GM12878 (cell line): Measurements from ENCODE around the gene ANKRD40CL. TPM values are rescaled to one million over a fixed set of nuclear protein-coding genes. Genes with fewer than 3 reads are reported as not detected.

Source experiments
- ATAC-seq: fragments of 200-7000 bp; cut with Tn5 transposase; 3 replicates; pipeline ENCODE4 v1.9.1; 2020; ENCODE audit warnings: mild to moderate bottlenecking, moderate library complexity
- BruUV-seq: library from RNA; stranded (reverse); fragments of 400-500 nt; replicated peaks from 2 replicates; lab custom pipeline; 2021; lab: Mats Ljungman, UMichigan
- CTCF ChIA-PET: fragments of 300-600 bp; sonication (Branson Sonifier 250); formaldehyde crosslinking; extraction: SDS; loops from one replicate; lab custom pipeline; 2021; ENCODE audit warnings: inconsistent platforms; lab: Yijun Ruan, JAX
- POLR2A ChIA-PET: fragments of 350-600 bp; formaldehyde crosslinking; extraction: SDS; loops from one replicate; lab custom pipeline; 2021; ENCODE audit warnings: inconsistent platforms; lab: Charles Lee
- RAD21 ChIA-PET: fragments of 300-600 bp; sonication (Branson Sonifier 250); formaldehyde crosslinking; loops from one replicate; lab custom pipeline; 2023; ENCODE audit warnings: antibody characterized with exemption; ENCODE audit not compliant: unreplicated experiment; lab: Charles Lee
- SMC1A ChIA-PET: fragments of 300-600 bp; sonication (Branson Sonifier 250); formaldehyde crosslinking; loops from one replicate; lab custom pipeline; 2023; ENCODE audit not compliant: unreplicated experiment, uncharacterized antibody; lab: Charles Lee
- DNase-seq: peaks from one replicate; pipeline ENCODE4 v3.0.0-alpha.2; 2011; ENCODE audit warnings: low read depth, low spot score
- FAIRE-seq: peaks from 3 replicates; lab custom pipeline; 2011; peaks lifted over from hg19 to GRCh38; lab: Jason Lieb, UNC
- H2AFZ ChIP-seq: 2 replicates; pipeline ENCODE4 v1.6.0; 2011; ENCODE audit warnings: low read depth, low read length, control low read depth; ENCODE audit not compliant: control insufficient read depth
- H3K27ac ChIP-seq: 2 replicates; pipeline ENCODE4 v1.5.1; 2011; ENCODE audit warnings: control low read depth; ENCODE audit not compliant: control insufficient read depth, insufficient read depth
- H3K27me3 ChIP-seq, 2 experiments: replicated peaks in 1 of 2; 2 replicates each; pipeline versions ENCODE4 v1.6.0 to v1.6.1; 2011; ENCODE audit warnings: low read length in 1 of 2; ENCODE audit not compliant: control insufficient read depth in 2 of 2, insufficient read depth in 2 of 2
- H3K36me3 ChIP-seq, 2 experiments: 2 replicates each; pipeline ENCODE4 v1.5.1; 2011; ENCODE audit warnings: low read length in 1 of 2; ENCODE audit not compliant: control insufficient read depth in 2 of 2, insufficient read depth in 2 of 2
- H3K4me1 ChIP-seq: 2 replicates; pipeline ENCODE4 v1.6.1; 2011; ENCODE audit warnings: mild to moderate bottlenecking, low read length, moderate library complexity, mixed read lengths; ENCODE audit not compliant: control insufficient read depth, insufficient read depth
- H3K4me2 ChIP-seq: 2 replicates; pipeline ENCODE4 v1.6.0; 2011; ENCODE audit warnings: control low read depth; ENCODE audit not compliant: control insufficient read depth, insufficient read depth
- H3K4me3 ChIP-seq: fragments of 200-600 bp; sonication (generic); 2 replicates; pipeline ENCODE4 v1.5.1; 2016
- H3K79me2 ChIP-seq: 2 replicates; pipeline ENCODE4 v1.6.0; 2011; ENCODE audit warnings: low read length; ENCODE audit not compliant: control insufficient read depth, insufficient read depth
- H3K9ac ChIP-seq: 2 replicates; pipeline ENCODE4 v1.8.0; 2011; ENCODE audit warnings: low read length, control low read depth, mixed read lengths; ENCODE audit not compliant: control insufficient read depth, insufficient read depth
- H3K9me3 ChIP-seq: replicated peaks from 3 replicates; pipeline ENCODE4 v1.5.1; 2011; ENCODE audit warnings: mild to moderate bottlenecking, low read length; ENCODE audit not compliant: control insufficient read depth, insufficient read depth
- H4K20me1 ChIP-seq: 2 replicates; pipeline ENCODE4 v1.6.0; 2011; ENCODE audit not compliant: control insufficient read depth, insufficient read depth
- BRCA1 ChIP-seq: IDR thresholded peaks from 2 replicates; pipeline ENCODE4 v1.6.1; 2011; ENCODE audit warnings: low read depth, low read length, improper control_type of control experiment
- CBFB ChIP-seq: IDR thresholded peaks from 2 replicates; pipeline ENCODE4 v1.6.1; 2016; ENCODE audit warnings: antibody characterized with exemption, low read depth
- KDM1A ChIP-seq: fragments of 200-600 bp; sonication (generic); IDR thresholded peaks from 2 replicates; pipeline ENCODE4 v1.6.1; 2016; ENCODE audit warnings: borderline replicate concordance
- KLF5 ChIP-seq: fragments of 450-650 bp; IDR thresholded peaks from 2 replicates; pipeline ENCODE4 v1.6.1; 2014; ENCODE audit warnings: mild to moderate bottlenecking; ENCODE audit not compliant: partially characterized antibody
- MXI1 ChIP-seq: fragments of 150-350 bp; IDR thresholded peaks from 2 replicates; pipeline ENCODE4 v1.6.1; 2011; ENCODE audit warnings: low read depth, mild to moderate bottlenecking, inconsistent platforms, low read length, improper control_type of control experiment
- NFYA ChIP-seq: IDR thresholded peaks from 2 replicates; pipeline ENCODE4 v1.6.1; 2011; ENCODE audit warnings: low read depth, mild to moderate bottlenecking, low read length, improper control_type of control experiment, borderline replicate concordance
- PML ChIP-seq: IDR thresholded peaks from 2 replicates; pipeline ENCODE4 v1.6.1; 2012; ENCODE audit warnings: low read length, inconsistent platforms
- RAD51 ChIP-seq: fragments of 450-650 bp; IDR thresholded peaks from 2 replicates; pipeline ENCODE4 v1.6.1; 2016; ENCODE audit warnings: moderate library complexity, mild to moderate bottlenecking, inconsistent platforms
- REST ChIP-seq: IDR thresholded peaks from 2 replicates; pipeline ENCODE4 v1.6.1; 2012; ENCODE audit warnings: mild to moderate bottlenecking, low read depth, low read length
- SMAD1 ChIP-seq: fragments of 450-650 bp; IDR thresholded peaks from 2 replicates; pipeline ENCODE4 v1.6.1; 2018; ENCODE audit warnings: mild to moderate bottlenecking, low read depth; ENCODE audit not compliant: partially characterized antibody
- SPI1 ChIP-seq: IDR thresholded peaks from 2 replicates; pipeline ENCODE4 v1.6.1; 2011; ENCODE audit warnings: low read depth, mild to moderate bottlenecking, low read length, moderate library complexity, borderline replicate concordance; ENCODE audit not compliant: insufficient read depth
- SUPT20H ChIP-seq: IDR thresholded peaks from 2 replicates; pipeline ENCODE4 v1.6.1; 2011; ENCODE audit warnings: low read depth, mild to moderate bottlenecking, low read length, moderate library complexity, borderline replicate concordance; ENCODE audit not compliant: control insufficient read depth
- TAF1 ChIP-seq: IDR thresholded peaks from 2 replicates; pipeline ENCODE4 v1.6.1; 2011; ENCODE audit warnings: mild to moderate bottlenecking, low read depth, low read length, borderline replicate concordance
- TCF3 ChIP-seq: IDR thresholded peaks from 2 replicates; pipeline ENCODE4 v1.6.1; 2012; ENCODE audit warnings: low read depth, mild to moderate bottlenecking, low read length, borderline replicate concordance; ENCODE audit not compliant: insufficient read depth
- ZNF217 ChIP-seq: fragments of 450-650 bp; IDR thresholded peaks from 2 replicates; pipeline ENCODE4 v1.6.1; 2017; ENCODE audit warnings: antibody characterized with exemption, mild to moderate bottlenecking
- ZNF24 ChIP-seq: fragments of 450-650 bp; IDR thresholded peaks from 2 replicates; pipeline ENCODE4 v1.6.1; 2017; ENCODE audit warnings: antibody characterized with exemption, mild to moderate bottlenecking
- ZNF622 ChIP-seq: fragments of 450-650 bp; IDR thresholded peaks from 2 replicates; pipeline ENCODE4 v1.6.1; 2017; ENCODE audit warnings: mild to moderate bottlenecking, inconsistent platforms
- WGBS: methylation state at CpG from one replicate; pipeline ENCODE4 v1.1.6; 2016; ENCODE audit warnings: low lambda C conversion rate; ENCODE audit not compliant: insufficient replicate concordance, insufficient coverage; ENCODE audit errors: missing lambda C conversion rate; 5-methylcytosine and 5-hydroxymethylcytosine counted together
- in situ Hi-C: fragments of 300-500 bp; cut with MboI; formaldehyde crosslinking; loops from 9 replicates; pipeline ENCODE4 v1.14.3; 2018; ENCODE audit warnings: mixed read lengths
- intact Hi-C: fragments of 100-400 bp; cut with micrococcal nuclease; formaldehyde crosslinking; loops from one replicate; pipeline ENCODE4 v1.14.2; 2022; ENCODE audit not compliant: unreplicated experiment
- polyA plus RNA-seq, 11 experiments: library from polyadenylated mRNA; depleted of rRNA in 4 of 11; unstranded in 6 of 11; stranded (reverse) in 5 of 11; fragments of >200 nt; fragmentation: Nextera tagmentation in 4 of 11; fragmentation: Illumina TruSeq in 1 of 11; extraction: Ambion mirVana in 4 of 11; extraction: Trizol in 1 of 11; gene quantifications; 1 replicate in 1 of 11; 2 replicates in 10 of 11; pipeline versions ENCODE4 v1.2.1 to v1.2.3, GENCODE V29; 2011 to 2016; ENCODE audit warnings: inconsistent platforms in 2 of 11, missing spikeins in 2 of 11, low read depth in 1 of 11
- total RNA-seq, 4 experiments: library from RNA; depleted of rRNA in 3 of 4; stranded (reverse); fragments of >200 nt in 3 of 4; fragmentation: Illumina TruSeq in 1 of 4; extraction: Trizol in 1 of 4; gene quantifications; 2 replicates each; pipeline versions ENCODE4 v1.2.1 to v1.2.3, GENCODE V29; 2013 to 2021

ANKRD40CL gene
- total and polyA plus RNA-seq, 10 of the 15 experiments (the other 5 are each of a cell fraction or from before 2014, with no cell fraction given), result not detected

DNA sequence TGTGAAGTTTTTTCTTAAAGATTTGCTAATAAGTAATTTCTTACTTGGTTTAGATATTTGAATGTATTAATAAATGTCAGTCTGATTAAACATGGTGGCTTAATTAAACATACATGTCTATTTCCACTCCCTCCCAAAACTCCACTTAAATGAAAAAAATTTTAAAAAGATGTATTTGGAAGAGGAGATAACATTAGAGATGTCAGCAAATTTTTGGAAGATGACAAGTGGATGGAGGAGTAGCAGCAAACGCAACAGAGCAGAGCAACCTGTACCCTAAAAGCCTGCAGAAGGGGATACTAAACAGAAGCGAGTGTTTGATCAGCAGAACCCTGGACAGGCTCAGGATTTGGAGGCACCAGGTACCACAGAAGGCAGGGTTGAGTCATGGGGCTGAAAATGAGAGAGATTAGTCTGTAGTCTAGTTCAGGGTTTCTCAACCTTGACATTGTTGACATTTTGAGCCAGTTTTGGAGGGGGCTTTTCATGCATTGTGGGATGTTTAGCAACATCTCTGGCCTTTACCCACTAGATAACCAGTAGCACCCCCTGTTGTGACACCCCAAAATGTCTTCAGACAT is 30.1 kb downstream of the ANKRD40CL start (continued):
- TF ChIP-seq REST (no peak), ZNF622 (no peak)

DNA sequence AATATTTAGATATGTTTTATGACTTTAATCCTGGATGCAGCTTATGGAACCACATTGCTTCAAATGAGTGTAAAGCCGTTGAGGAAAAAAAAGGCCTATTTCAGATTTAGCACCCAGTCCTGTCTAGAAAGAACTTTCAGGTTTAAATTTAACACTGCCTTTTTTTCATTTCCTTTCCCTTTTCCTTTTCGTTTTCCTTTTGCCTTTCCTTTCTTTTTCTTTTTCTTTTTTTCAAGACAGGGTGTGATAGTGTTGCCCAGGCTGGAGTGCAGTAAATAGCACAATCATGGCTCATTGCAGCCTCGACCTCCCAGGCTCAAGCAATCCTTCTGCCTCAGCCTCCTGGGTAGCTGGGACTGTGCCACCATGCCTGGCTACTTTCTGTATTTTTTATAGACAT is 32.0 kb downstream of the ANKRD40CL start:
- peaks cover 16% of the 10 kb centered on the region for H4K20me1 ChIP-seq
- ChIA-PET SMC1A (interaction anchor here (1.7 kb wide), 1 partner anchor 10 kb away, joined by 8 read pairs; no protein-coding TSS in a partner anchor), RAD21 (no interaction called here), POLR2A (interaction anchor here (0.5 to 0.7 kb wide), 2 partner anchors 13 to 18 kb away, joined by 3 to 4 read pairs; no protein-coding TSS in a partner anchor), CTCF (no interaction called here)
- in situ Hi-C loops (no loop called here), intact Hi-C loops (no loop called here)
- no TSS peak for BruUV-seq
- H3K36me3 ChIP-seq, result peaks cover 3 to 24% of the 10 kb centered on the region in 2 experiments; a peak in 2 of 4 replicates
- no peaks in the 10 kb centered on the region for H3K27me3 ChIP-seq
- 55% methylated on average over 3 of the region's 3 CpGs for WGBS
- DNase-seq (no peak), ATAC-seq (no peak), FAIRE-seq (no peak)
- no peak overlapping the region for H3K9ac ChIP-seq
- no peak overlapping the region for H3K4me2 ChIP-seq
- H3K79me2 ChIP-seq, result peaks cover 86% of the 10 kb centered on the region
- H3K9me3 ChIP-seq, result no peaks in the 10 kb centered on the region
- H3K27ac ChIP-seq, result no peak overlapping the region
- H2AFZ ChIP-seq, result no peak overlapping the region
- H3K4me1 ChIP-seq, result peaks cover 6% of the 10 kb centered on the region; the same call in 1 of the 2 replicates
- H3K4me3 ChIP-seq, result no peak overlapping the region
- TF ChIP-seq REST (no peak), MXI1 (no peak), SMAD1 (no peak), SPI1 (no peak), PML (no peak), TCF3 (no peak), RAD51 (no peak), ZNF24 (no peak), KLF5 (no peak), NFYA (no peak), TAF1 (no peak), BRCA1 (no peak), KDM1A (no peak), SUPT20H (no peak), ZNF217 (no peak), CBFB (no peak)
